CD4-positive, alpha-beta memory T cell (primary cell): ENCODE measurements around the gene PLRG1. TPM values are rescaled to one million over a fixed set of nuclear protein-coding genes. Genes with fewer than 3 reads are reported as not detected.

Experiments
- CTCF ChIA-PET: fragments of 350-600 bp; sonication (Branson Sonifier 250); formaldehyde crosslinking; loops from one replicate; lab custom pipeline; 2021; ENCODE audit warnings: inconsistent platforms; ENCODE audit not compliant: partially characterized antibody; lab: Charles Lee
- POLR2A ChIA-PET: fragments of 350-600 bp; sonication (Branson Sonifier 250); formaldehyde crosslinking; loops from one replicate; lab custom pipeline; 2021; ENCODE audit not compliant: partially characterized antibody; lab: Charles Lee
- DNase-seq, 5 donors: peaks; one replicate each; pipeline versions ENCODE4 v3.0.0 to v3.0.0-alpha.2; 2020 to 2022; ENCODE audit warnings: mixed read lengths in 1 of 5
- H3K27ac ChIP-seq: one replicate; pipeline ENCODE4 v1.7.0; 2013; ENCODE audit warnings: low read depth, low read length
- H3K27me3 ChIP-seq: 2 replicates; pipeline ENCODE4 v1.7.0; 2013; ENCODE audit warnings: mild to moderate bottlenecking, low read length, moderate library complexity; ENCODE audit not compliant: insufficient read depth
- H3K36me3 ChIP-seq: 2 replicates; pipeline ENCODE4 v1.7.0; 2013; ENCODE audit warnings: mild to moderate bottlenecking, low read length, moderate library complexity; ENCODE audit not compliant: insufficient read depth
- H3K4me1 ChIP-seq: 2 replicates; pipeline ENCODE4 v1.7.0; 2013; ENCODE audit warnings: mild to moderate bottlenecking, low read length, moderate library complexity; ENCODE audit not compliant: insufficient read depth
- H3K4me3 ChIP-seq, 2 donors: one replicate each; pipeline ENCODE4 v1.7.0; 2013; ENCODE audit warnings: low read length in 2 of 2, mild to moderate bottlenecking in 1 of 2
- H3K9me3 ChIP-seq, 2 donors: one replicate each; pipeline ENCODE4 v1.7.0; 2013; ENCODE audit warnings: low read length in 2 of 2, control low read depth in 1 of 2; ENCODE audit not compliant: control insufficient read depth in 1 of 2
- H3K27ac Mint-ChIP-seq, 7 donors: one replicate each; pipeline ENCODE4 v1.8.0; 2020 to 2021; ENCODE audit warnings: mixed read lengths in 7 of 7, mild to moderate bottlenecking in 6 of 7, inconsistent platforms in 3 of 7, moderate library complexity in 3 of 7
- H3K27me3 Mint-ChIP-seq, 2 donors: one replicate each; pipeline ENCODE4 v1.8.0; 2020 to 2021; ENCODE audit warnings: mixed read lengths in 2 of 2
- H3K36me3 Mint-ChIP-seq, 2 donors: one replicate each; pipeline ENCODE4 v1.8.0; 2020 to 2021; ENCODE audit warnings: mixed read lengths in 2 of 2, inconsistent platforms in 1 of 2, mild to moderate bottlenecking in 1 of 2
- H3K4me1 Mint-ChIP-seq, 4 donors: one replicate each; pipeline ENCODE4 v1.8.0; 2020 to 2021; ENCODE audit warnings: mixed read lengths in 4 of 4, mild to moderate bottlenecking in 1 of 4
- H3K4me3 Mint-ChIP-seq, 8 donors: one replicate each; pipeline ENCODE4 v1.8.0; 2020 to 2021; ENCODE audit warnings: mixed read lengths in 8 of 8, mild to moderate bottlenecking in 7 of 8, moderate library complexity in 6 of 8, inconsistent platforms in 3 of 8
- H3K9me3 Mint-ChIP-seq, 8 donors: one replicate each; pipeline ENCODE4 v1.8.0; 2020 to 2021; ENCODE audit warnings: mixed read lengths in 8 of 8, mild to moderate bottlenecking in 5 of 8, inconsistent platforms in 3 of 8, moderate library complexity in 1 of 8
- intact Hi-C: fragments of 100-400 bp; cut with micrococcal nuclease; formaldehyde crosslinking; loops from one replicate; pipeline ENCODE4 v1.15.1; 2023
- polyA plus RNA-seq, 2 donors: library from polyadenylated mRNA; unstranded; fragments of 300-500 nt; fragmentation: Illumina TruSeq; gene quantifications; one replicate each; pipeline ENCODE4 v1.2.3, GENCODE V29; 2021
- total RNA-seq, 2 experiments: library from RNA; stranded (reverse); gene quantifications; one replicate each; pipeline ENCODE4 v1.2.3, GENCODE V29; 2021

Gene PLRG1
- total and polyA plus RNA-seq, 4 experiments from 2014 or later: 77.5 to 91.8 (median 83.1) TPM

- Mint-ChIP-seq H3K36me3 (no peaks in the 10 kb centered on the region), H3K27ac (no peak overlapping the region), H3K9me3 (no peaks in the 10 kb centered on the region), H3K4me1 (peaks cover 0 to 1% (median 0%) of the 10 kb centered on the region in 4 donors), H3K4me3 (no peak overlapping the region), H3K27me3 (peaks cover 24 to 25% of the 10 kb centered on the region in 2 donors)
- POLR2A ChIA-PET: no interaction called here
- Histone ChIP-seq H3K36me3 (no peaks in the 10 kb centered on the region), H3K9me3 (no peaks in the 10 kb centered on the region), H3K4me1 (no peaks in the 10 kb centered on the region), H3K27ac (no peak overlapping the region), H3K4me3 (no peak overlapping the region), H3K27me3 (no peaks in the 10 kb centered on the region)
- CTCF ChIA-PET: interaction anchor here (1.2 kb wide), 1 partner anchor 13 kb away, joined by 3 read pairs; no protein-coding TSS in a partner anchor
- DNase-seq: no peak
- intact Hi-C loops: no loop called here
Measured at GRCh38 chr4:154519214-154519613, 31.0 kb downstream of the PLRG1 start.

- peaks cover 0 to 2% (median 0%) of the 10 kb centered on the region in 8 donors for H3K9me3 Mint-ChIP-seq
- ChIA-PET CTCF (no interaction called here), POLR2A (no interaction called here)
- Histone ChIP-seq H3K36me3 (no peaks in the 10 kb centered on the region), H3K4me1 (no peaks in the 10 kb centered on the region), H3K4me3 (no peak overlapping the region), H3K27me3 (no peaks in the 10 kb centered on the region), H3K27ac (no peak overlapping the region), H3K9me3 (no peaks in the 10 kb centered on the region)
- no peaks in the 10 kb centered on the region for H3K36me3 Mint-ChIP-seq
- no peak overlapping the region for H3K27ac Mint-ChIP-seq
- H3K4me1 Mint-ChIP-seq: no peaks in the 10 kb centered on the region
- intact Hi-C loops: no loop called here
- peaks cover 24 to 31% of the 10 kb centered on the region in 2 donors for H3K27me3 Mint-ChIP-seq
- H3K4me3 Mint-ChIP-seq: no peak overlapping the region
- no peak for DNase-seq
Measured at GRCh38 chr4:154517591-154517990, 32.6 kb downstream of the PLRG1 start.

GRCh38 chr4:154516318-154517029 is 33.7 kb downstream of the PLRG1 start:
- intact Hi-C loops: no loop called here
- H3K27me3 Mint-ChIP-seq: peaks cover 28 to 36% of the 10 kb centered on the region in 2 donors

GRCh38 chr4:154511981-154512380 is 38.2 kb downstream of the PLRG1 start:
- peaks cover 0 to 2% (median 0%) of the 10 kb centered on the region in 8 donors for H3K9me3 Mint-ChIP-seq
- Histone ChIP-seq H3K36me3 (no peaks in the 10 kb centered on the region), H3K9me3 (no peaks in the 10 kb centered on the region), H3K27me3 (no peaks in the 10 kb centered on the region), H3K27ac (no peak overlapping the region), H3K4me1 (no peaks in the 10 kb centered on the region), H3K4me3 (no peak overlapping the region)
- ChIA-PET POLR2A (no interaction called here), CTCF (no interaction called here)
- no peak overlapping the region for H3K4me3 Mint-ChIP-seq
- no peak overlapping the region for H3K27ac Mint-ChIP-seq
- DNase-seq: no peak
- peaks cover 19 to 26% of the 10 kb centered on the region in 2 donors for H3K27me3 Mint-ChIP-seq
- intact Hi-C loops: no loop called here
- no peaks in the 10 kb centered on the region for H3K36me3 Mint-ChIP-seq
- H3K4me1 Mint-ChIP-seq: no peaks in the 10 kb centered on the region

More at GRCh38 chr4:154516318-154517029, 33.7 kb downstream of the PLRG1 start:
- ChIA-PET POLR2A (no interaction called here), CTCF (interaction anchor here (1.0 kb wide), 1 partner anchor 18 kb away, joined by 3 read pairs; no protein-coding TSS in a partner anchor)
- Histone ChIP-seq H3K36me3 (no peaks in the 10 kb centered on the region), H3K9me3 (no peaks in the 10 kb centered on the region), H3K27ac (no peak overlapping the region), H3K4me1 (no peaks in the 10 kb centered on the region), H3K27me3 (no peaks in the 10 kb centered on the region), H3K4me3 (no peak overlapping the region)
- H3K27ac Mint-ChIP-seq: no peak overlapping the region
- no peak for DNase-seq
- no peaks in the 10 kb centered on the region for H3K4me1 Mint-ChIP-seq
- H3K9me3 Mint-ChIP-seq: peaks cover 0 to 2% (median 0%) of the 10 kb centered on the region in 8 donors
- H3K36me3 Mint-ChIP-seq: no peaks in the 10 kb centered on the region
- H3K4me3 Mint-ChIP-seq: no peak overlapping the region

GRCh38 chr4:154511548-154511947 is 38.7 kb downstream of the PLRG1 start:
- Mint-ChIP-seq H3K4me1 (no peaks in the 10 kb centered on the region), H3K36me3 (no peaks in the 10 kb centered on the region), H3K4me3 (no peak overlapping the region), H3K27me3 (peaks cover 21 to 28% of the 10 kb centered on the region in 2 donors), H3K9me3 (peaks cover 0 to 2% (median 0%) of the 10 kb centered on the region in 8 donors), H3K27ac (no peak overlapping the region)
- Histone ChIP-seq H3K36me3 (no peaks in the 10 kb centered on the region), H3K4me1 (no peaks in the 10 kb centered on the region), H3K27me3 (no peaks in the 10 kb centered on the region), H3K9me3 (no peaks in the 10 kb centered on the region), H3K4me3 (no peak overlapping the region), H3K27ac (no peak overlapping the region)
- ChIA-PET POLR2A (no interaction called here), CTCF (interaction anchor here (1.0 kb wide), 1 partner anchor 8 kb away, joined by 3 read pairs; no protein-coding TSS in a partner anchor)
- DNase-seq: no peak
- intact Hi-C loops: no loop called here

- H3K9me3 Mint-ChIP-seq: no peaks in the 10 kb centered on the region
- no peaks in the 10 kb centered on the region for H3K9me3 ChIP-seq
- no peaks in the 10 kb centered on the region for H3K36me3 ChIP-seq
- CTCF ChIA-PET: interaction anchor here (0.6 to 1.5 kb wide), 3 partner anchors 11 to 18 kb away, joined by 3 read pairs; no protein-coding TSS in a partner anchor
- peaks cover 23 to 33% of the 10 kb centered on the region in 2 donors for H3K27me3 Mint-ChIP-seq
- no peak overlapping the region for H3K4me3 Mint-ChIP-seq
- POLR2A ChIA-PET: no interaction called here
- H3K36me3 Mint-ChIP-seq: no peaks in the 10 kb centered on the region
- peaks cover 6% of the 10 kb centered on the region for H3K27me3 ChIP-seq
- no peak overlapping the region for H3K27ac ChIP-seq
- H3K4me1 Mint-ChIP-seq: no peaks in the 10 kb centered on the region
- H3K27ac Mint-ChIP-seq: no peak overlapping the region
- no peak for DNase-seq
- no peak overlapping the region for H3K4me3 ChIP-seq
- H3K4me1 ChIP-seq: no peaks in the 10 kb centered on the region
- intact Hi-C loops: loop anchor here (5.0 kb wide), 1 partner anchor 720 kb away; the partner anchor contains the start of gene SFRP2
Measured at GRCh38 chr4:154507156-154507555, 43.0 kb downstream of the PLRG1 start.

GRCh38 chr4:154506253-154506652 is 43.9 kb downstream of the PLRG1 start:
- no peaks in the 10 kb centered on the region for H3K36me3 ChIP-seq
- Mint-ChIP-seq H3K27me3 (peaks cover 19 to 28% of the 10 kb centered on the region in 2 donors), H3K27ac (no peak overlapping the region), H3K4me3 (no peak overlapping the region), H3K4me1 (no peaks in the 10 kb centered on the region), H3K36me3 (no peaks in the 10 kb centered on the region), H3K9me3 (no peaks in the 10 kb centered on the region)
- no peaks in the 10 kb centered on the region for H3K4me1 ChIP-seq
- no peak overlapping the region for H3K4me3 ChIP-seq
- H3K9me3 ChIP-seq: no peaks in the 10 kb centered on the region
- ChIA-PET POLR2A (no interaction called here), CTCF (interaction anchor here (1.0 to 1.5 kb wide), 3 partner anchors 14 to 720 kb away, joined by 3 to 4 read pairs (median 3); no protein-coding TSS in a partner anchor)
- intact Hi-C loops: loop anchor here (5.0 kb wide), 1 partner anchor 719 kb away; the partner anchor contains the start of gene SFRP2
- peaks cover 6% of the 10 kb centered on the region for H3K27me3 ChIP-seq
- no peak for DNase-seq
- H3K27ac ChIP-seq: no peak overlapping the region
